ENCODE measurements around the gene CGB5.

CGB5 gene

DNA sequence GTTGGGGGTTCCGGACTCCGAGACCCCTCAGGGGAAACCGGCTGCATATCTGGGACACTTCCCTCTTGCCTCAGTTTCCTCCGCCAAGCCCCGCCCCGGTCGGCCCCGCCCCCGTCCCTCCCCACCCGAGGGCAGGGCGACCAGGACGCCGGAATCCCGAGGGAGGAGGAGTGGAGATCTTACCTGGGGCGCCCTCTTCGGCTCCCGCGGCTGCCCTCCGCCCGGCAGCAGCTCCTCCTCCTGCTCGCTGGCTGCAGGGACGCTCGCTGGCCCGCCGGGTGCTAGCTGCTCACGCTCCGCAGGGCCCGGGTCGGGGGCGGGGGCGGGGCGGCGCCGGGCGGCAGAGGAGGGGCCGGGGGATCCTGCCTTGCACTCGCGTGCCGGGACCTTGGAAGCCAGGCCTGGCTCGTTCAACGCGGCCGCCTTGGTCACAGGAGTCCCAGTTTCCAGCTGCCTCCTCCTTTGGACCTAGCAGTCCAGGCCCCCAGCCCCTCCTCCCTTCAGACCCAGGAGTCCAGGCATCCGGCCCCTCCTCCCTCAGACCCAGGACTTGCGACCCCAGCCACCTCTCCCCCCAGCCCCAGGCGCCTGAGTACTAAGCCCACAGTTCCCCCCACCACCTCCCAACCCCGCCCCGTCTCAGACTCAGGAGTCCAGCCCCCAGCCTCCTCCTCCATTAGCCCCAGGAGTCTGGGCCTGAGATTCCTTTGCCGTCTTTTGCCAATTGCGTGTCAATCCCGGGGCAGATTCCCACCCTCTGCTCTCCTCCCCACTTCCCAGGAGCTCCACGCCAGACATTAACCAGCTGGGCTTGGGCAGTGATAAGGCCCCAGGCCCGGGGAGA is 21.3 kb downstream of the CGB5 start, which contains the start of gene NTF4:
TSS of gene NTF4 (minus strand) at position 51 of the 844 bp plus-strand sequence. CDS start 2,821 bp downstream, outside the sequence.
- no peaks in the 10 kb centered on the region for H3K9me2 ChIP-seq (replicated peaks; ENCODE audit: insufficient read depth, low read length)
- no peaks in the 10 kb centered on the region for H3K79me2 ChIP-seq (ENCODE audit: low read length)
- peaks cover 10% of the 10 kb centered on the region for H3K4me1 ChIP-seq (ENCODE audit: low read length)
- no peaks in the 10 kb centered on the region for H3F3A ChIP-seq (ENCODE audit: insufficient read depth, low read length)
- no peak within 1 kb of the TSS for H3K4me3 ChIP-seq (ENCODE audit: low read length)
- H3K27ac ChIP-seq (ENCODE audit: low read length) = no peak within 1 kb of the TSS
- no peak for TF ChIP-seq EZH2 (optimal IDR thresholded peaks at IDR 0.05; ENCODE audit: low read depth, low read length)
- DNase-seq = no peak
- no peak within 1 kb of the TSS for H3K9ac ChIP-seq (ENCODE audit: low read length)
- peaks cover 91% of the 10 kb centered on the region for H3K27me3 ChIP-seq (replicated peaks; ENCODE audit: insufficient read depth, low read length)
- H2AFZ ChIP-seq (ENCODE audit: low read length) = no peak within 1 kb of the TSS
- no peaks in the 10 kb centered on the region for H3K9me3 ChIP-seq (replicated peaks; ENCODE audit: insufficient read depth, low read length)
- H4K20me1 ChIP-seq (ENCODE audit: insufficient read depth, low read length) = no peaks in the 10 kb centered on the region
- no peaks in the 10 kb centered on the region for H3K36me3 ChIP-seq (replicated peaks; ENCODE audit: insufficient read depth, low read length)
- peak within 1 kb of the TSS; percentile 27 for H3K4me2 ChIP-seq (ENCODE audit: low read depth, low read length)

DNA sequence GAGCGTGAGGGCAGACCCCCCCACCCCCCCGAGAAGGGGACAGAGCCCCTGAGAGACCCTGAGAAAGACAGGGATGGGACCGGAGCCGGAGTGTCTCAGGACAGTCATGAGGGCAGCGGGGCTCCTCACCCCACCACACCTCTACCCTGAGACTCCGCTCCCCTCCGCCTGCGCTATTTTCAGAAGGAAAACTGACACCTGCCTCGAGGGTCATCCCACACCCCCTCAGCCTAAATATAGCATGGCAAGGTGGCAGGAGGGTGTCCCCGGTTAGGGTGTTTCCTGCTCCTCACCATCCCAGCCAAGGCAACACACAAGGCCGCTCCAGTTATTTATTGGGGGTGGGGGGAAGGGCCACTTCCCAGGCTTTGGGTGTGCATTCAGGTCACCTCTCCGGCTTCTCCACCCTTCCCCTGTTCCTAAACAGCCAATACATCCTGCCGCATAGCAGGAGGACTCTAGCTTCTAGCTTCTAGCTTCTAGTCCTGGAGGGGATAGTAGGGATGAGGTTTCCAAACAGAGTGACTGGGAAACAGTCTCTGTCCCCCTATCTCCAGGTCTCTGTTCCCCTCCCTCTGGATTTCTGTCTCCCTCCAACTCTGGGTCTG is 22.4 kb downstream of the CGB5 start:
- no peaks in the 10 kb centered on the region for H3F3A ChIP-seq (ENCODE audit: insufficient read depth, low read length)
- H3K4me3 ChIP-seq (ENCODE audit: low read length) = no peak overlapping the region
- no peaks in the 10 kb centered on the region for H4K20me1 ChIP-seq (ENCODE audit: insufficient read depth, low read length)
- DNase-seq = no peak
- H3K9ac ChIP-seq (ENCODE audit: low read length) = no peak overlapping the region
- no peaks in the 10 kb centered on the region for H3K9me3 ChIP-seq (replicated peaks; ENCODE audit: insufficient read depth, low read length)
- H3K27ac ChIP-seq (ENCODE audit: low read length) = no peak overlapping the region
- no peak overlapping the region for H3K4me2 ChIP-seq (ENCODE audit: low read depth, low read length)
- H3K4me1 ChIP-seq (ENCODE audit: low read length) = peaks cover 9% of the 10 kb centered on the region
- TF ChIP-seq EZH2 (optimal IDR thresholded peaks at IDR 0.05; ENCODE audit: low read depth, low read length) (no peak), EZH2phosphoT487 (IDR thresholded peaks at IDR 0.05; ENCODE audit: low read length) (no peak)
- TF ChIP-seq, protein P1, sequence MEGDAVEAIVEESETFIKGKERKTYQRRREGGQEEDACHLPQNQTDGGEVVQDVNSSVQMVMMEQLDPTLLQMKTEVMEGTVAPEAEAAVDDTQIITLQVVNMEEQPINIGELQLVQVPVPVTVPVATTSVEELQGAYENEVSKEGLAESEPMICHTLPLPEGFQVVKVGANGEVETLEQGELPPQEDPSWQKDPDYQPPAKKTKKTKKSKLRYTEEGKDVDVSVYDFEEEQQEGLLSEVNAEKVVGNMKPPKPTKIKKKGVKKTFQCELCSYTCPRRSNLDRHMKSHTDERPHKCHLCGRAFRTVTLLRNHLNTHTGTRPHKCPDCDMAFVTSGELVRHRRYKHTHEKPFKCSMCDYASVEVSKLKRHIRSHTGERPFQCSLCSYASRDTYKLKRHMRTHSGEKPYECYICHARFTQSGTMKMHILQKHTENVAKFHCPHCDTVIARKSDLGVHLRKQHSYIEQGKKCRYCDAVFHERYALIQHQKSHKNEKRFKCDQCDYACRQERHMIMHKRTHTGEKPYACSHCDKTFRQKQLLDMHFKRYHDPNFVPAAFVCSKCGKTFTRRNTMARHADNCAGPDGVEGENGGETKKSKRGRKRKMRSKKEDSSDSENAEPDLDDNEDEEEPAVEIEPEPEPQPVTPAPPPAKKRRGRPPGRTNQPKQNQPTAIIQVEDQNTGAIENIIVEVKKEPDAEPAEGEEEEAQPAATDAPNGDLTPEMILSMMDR (IDR thresholded peaks at IDR 0.05; ENCODE audit: low read length) = no peak
- H3K36me3 ChIP-seq (replicated peaks; ENCODE audit: insufficient read depth, low read length) = no peaks in the 10 kb centered on the region
- H3K27me3 ChIP-seq (replicated peaks; ENCODE audit: insufficient read depth, low read length) = peaks cover 91% of the 10 kb centered on the region
- H3K9me2 ChIP-seq (replicated peaks; ENCODE audit: insufficient read depth, low read length) = no peaks in the 10 kb centered on the region
- no peaks in the 10 kb centered on the region for H3K79me2 ChIP-seq (ENCODE audit: low read length)
- H2AFZ ChIP-seq (ENCODE audit: low read length) = no peak overlapping the region

DNA sequence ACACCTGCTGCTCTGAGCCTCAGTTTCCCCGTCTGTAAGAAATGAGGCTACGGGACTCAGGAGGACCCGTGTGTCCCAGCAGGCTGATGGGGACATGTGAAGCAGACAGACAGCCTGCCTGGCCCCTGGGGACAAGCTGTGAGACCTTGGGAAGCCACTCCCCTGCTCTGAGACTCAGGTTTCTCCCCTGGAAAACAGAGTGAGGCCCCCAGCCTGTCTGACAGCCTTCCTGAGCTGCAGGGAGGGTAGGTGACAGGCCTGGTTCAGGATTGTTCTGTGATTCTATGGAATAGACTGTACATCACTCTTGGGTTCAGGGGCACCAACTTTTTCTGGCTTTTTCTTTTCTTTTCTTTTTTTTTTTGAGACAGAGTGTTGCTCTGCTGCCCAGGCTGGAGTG is 23.9 kb downstream of the CGB5 start:
- Histone ChIP-seq H2AFZ (ENCODE audit: low read length) (no peak overlapping the region), H3K4me2 (ENCODE audit: low read depth, low read length) (no peak overlapping the region), H3K9me3 (replicated peaks; ENCODE audit: insufficient read depth, low read length) (no peaks in the 10 kb centered on the region), H3K9me2 (replicated peaks; ENCODE audit: insufficient read depth, low read length) (no peaks in the 10 kb centered on the region), H3K36me3 (replicated peaks; ENCODE audit: insufficient read depth, low read length) (no peaks in the 10 kb centered on the region), H3K4me1 (ENCODE audit: low read length) (no peaks in the 10 kb centered on the region), H3F3A (ENCODE audit: insufficient read depth, low read length) (no peaks in the 10 kb centered on the region), H4K20me1 (ENCODE audit: insufficient read depth, low read length) (no peaks in the 10 kb centered on the region), H3K27ac (ENCODE audit: low read length) (no peak overlapping the region), H3K4me3 (ENCODE audit: low read length) (no peak overlapping the region), H3K79me2 (ENCODE audit: low read length) (no peaks in the 10 kb centered on the region), H3K27me3 (replicated peaks; ENCODE audit: insufficient read depth, low read length) (peaks cover 77% of the 10 kb centered on the region), H3K9ac (ENCODE audit: low read length) (no peak overlapping the region)
- DNase-seq = no peak
- TF ChIP-seq EZH2 (optimal IDR thresholded peaks at IDR 0.05; ENCODE audit: low read depth, low read length) (no peak), EZH2phosphoT487 (IDR thresholded peaks at IDR 0.05; ENCODE audit: low read length) (no peak)
- TF ChIP-seq, protein P1 (IDR thresholded peaks at IDR 0.05; ENCODE audit: low read length) = no peak
